ENCODE measurements around the gene TAF11L7. TPM values are rescaled to one million over a fixed set of nuclear protein-coding genes. Genes with fewer than 3 reads are reported as not detected.
"Not testable (repeated sequence)": the region's sequence is repeated elsewhere in the genome, so short reads cannot be mapped to it uniquely, and the experiment has no call there.

The TAF11L7 gene
- total RNA-seq (2014; rRNA removed; shearing (Covaris generic)): not detected in 2 replicates
- polyA plus RNA-seq (2016; fragmentation: Nextera tagmentation; extraction: Ambion mirVana): not detected in 2 replicates

GRCh38 chr5:17585658-17586057 lies at the start of gene TAF11L7:
TAF11L7 (minus strand) TSS chr5:17585758.
- H2AFZ ChIP-seq; H3K4me1 ChIP-seq (ENCODE audit: insufficient read depth); in situ Hi-C loops (cut with MboI); H3K4me3 ChIP-seq; H4K20me1 ChIP-seq (ENCODE audit: insufficient read depth); H3K79me2 ChIP-seq (ENCODE audit: insufficient read depth); H3F3A ChIP-seq (ENCODE audit: insufficient read depth); H3K27me3 ChIP-seq (replicated peaks; ENCODE audit: insufficient read depth); H3K9me3 ChIP-seq (ENCODE audit: low read depth); H3K27ac ChIP-seq; H3K36me3 ChIP-seq (ENCODE audit: low read depth); DNase-seq; H3K9ac ChIP-seq; H3K4me2 ChIP-seq (ENCODE audit: unreplicated experiment); H3K9me2 ChIP-seq (ENCODE audit: insufficient read depth): not testable (repeated sequence)
- WGBS, 2 experiments (ENCODE audit: low coverage in 1 of 2, low lambda C conversion rate in 2 of 2, missing lambda C conversion rate in 2 of 2): no CpG with 5 or more reads among the region's 16 CpGs

GRCh38 chr5:17634160-17634559 lies 48.6 kb upstream of the TAF11L7 start, which contains the start of gene TAF11L14:
TAF11L14 (plus strand) TSS chr5:17634460.
- H3K4me2 ChIP-seq (ENCODE audit: unreplicated experiment): no peak within 1 kb of the TSS
- H3K27me3 ChIP-seq (replicated peaks; ENCODE audit: insufficient read depth): no peaks in the 10 kb centered on the region
- in situ Hi-C loops (cut with MboI): no loop called here
- H2AFZ ChIP-seq: no peak within 1 kb of the TSS
- no peaks in the 10 kb centered on the region for H3K9me2 ChIP-seq (ENCODE audit: insufficient read depth)
- no peaks in the 10 kb centered on the region for H3K4me1 ChIP-seq (ENCODE audit: insufficient read depth)
- TF ChIP-seq EZH2phosphoT487 (IDR thresholded peaks at IDR 0.05; ENCODE audit: insufficient read depth, low read depth) (no peak), EZH2 (IDR thresholded peaks at IDR 0.05; ENCODE audit: insufficient read depth, poor library complexity, severe bottlenecking) (no peak)
- no peaks in the 10 kb centered on the region for H3K79me2 ChIP-seq (ENCODE audit: insufficient read depth)
- no peaks in the 10 kb centered on the region for H3K36me3 ChIP-seq (ENCODE audit: low read depth)
- H3K9ac ChIP-seq: no peak within 1 kb of the TSS
- no peak within 1 kb of the TSS for H3K27ac ChIP-seq
- no peaks in the 10 kb centered on the region for H3F3A ChIP-seq (ENCODE audit: insufficient read depth)
- WGBS, 2 experiments (ENCODE audit: low coverage in 1 of 2, low lambda C conversion rate in 2 of 2, missing lambda C conversion rate in 2 of 2): 34 to 42% methylated on average over 5 of the region's 5 CpGs
- no peak within 1 kb of the TSS for H3K4me3 ChIP-seq
- H4K20me1 ChIP-seq (ENCODE audit: insufficient read depth): no peaks in the 10 kb centered on the region
- H3K9me3 ChIP-seq (ENCODE audit: low read depth): no peaks in the 10 kb centered on the region
- no peak for DNase-seq

GRCh38 chr5:17631788-17632187 lies 46.2 kb upstream of the TAF11L7 start, which contains the start of gene TAF11L13:
TAF11L13 (plus strand) TSS chr5:17632088.
- H3K79me2 ChIP-seq (ENCODE audit: insufficient read depth); H3K4me3 ChIP-seq; in situ Hi-C loops (cut with MboI); H3K27me3 ChIP-seq (replicated peaks; ENCODE audit: insufficient read depth); H3K36me3 ChIP-seq (ENCODE audit: low read depth); H3K9me2 ChIP-seq (ENCODE audit: insufficient read depth); H3K9ac ChIP-seq; H4K20me1 ChIP-seq (ENCODE audit: insufficient read depth); DNase-seq; H2AFZ ChIP-seq; H3K9me3 ChIP-seq (ENCODE audit: low read depth); H3F3A ChIP-seq (ENCODE audit: insufficient read depth); H3K4me1 ChIP-seq (ENCODE audit: insufficient read depth); H3K4me2 ChIP-seq (ENCODE audit: unreplicated experiment); H3K27ac ChIP-seq: not testable (repeated sequence)
- WGBS, 2 experiments (ENCODE audit: low coverage in 1 of 2, low lambda C conversion rate in 2 of 2, missing lambda C conversion rate in 2 of 2): 60 to 67% methylated on average over 10 to 11 of the region's 12 CpGs

- in situ Hi-C loops (cut with MboI): no loop called here
- 63 to 66% methylated on average over 11 of the region's 11 CpGs for WGBS, 2 experiments (ENCODE audit: low coverage in 1 of 2, low lambda C conversion rate in 2 of 2, missing lambda C conversion rate in 2 of 2)
- H3K36me3 ChIP-seq (ENCODE audit: low read depth): no peaks in the 10 kb centered on the region
- no peak overlapping the region for H3K4me2 ChIP-seq (ENCODE audit: unreplicated experiment)
- no peaks in the 10 kb centered on the region for H3K9me2 ChIP-seq (ENCODE audit: insufficient read depth)
- H3K27ac ChIP-seq: no peak overlapping the region
- TF ChIP-seq EZH2phosphoT487 (IDR thresholded peaks at IDR 0.05; ENCODE audit: insufficient read depth, low read depth) (no peak), EZH2 (IDR thresholded peaks at IDR 0.05; ENCODE audit: insufficient read depth, poor library complexity, severe bottlenecking) (no peak)
- no peak overlapping the region for H3K4me3 ChIP-seq
- H4K20me1 ChIP-seq (ENCODE audit: insufficient read depth): no peaks in the 10 kb centered on the region
- no peaks in the 10 kb centered on the region for H3K9me3 ChIP-seq (ENCODE audit: low read depth)
- H3K79me2 ChIP-seq (ENCODE audit: insufficient read depth): no peaks in the 10 kb centered on the region
- H2AFZ ChIP-seq: no peak overlapping the region
- H3F3A ChIP-seq (ENCODE audit: insufficient read depth): no peaks in the 10 kb centered on the region
- no peak overlapping the region for H3K9ac ChIP-seq
- no peaks in the 10 kb centered on the region for H3K4me1 ChIP-seq (ENCODE audit: insufficient read depth)
- no peak for DNase-seq
- H3K27me3 ChIP-seq (replicated peaks; ENCODE audit: insufficient read depth): no peaks in the 10 kb centered on the region
These were observed 40.1 kb upstream of the TAF11L7 start for GRCh38 chr5:17625686-17626085.

GRCh38 chr5:17620627-17621026 lies 35.1 kb upstream of the TAF11L7 start:
- Histone ChIP-seq H3K27me3 (replicated peaks; ENCODE audit: insufficient read depth) (no peaks in the 10 kb centered on the region), H3K9me3 (ENCODE audit: low read depth) (no peaks in the 10 kb centered on the region), H3K4me2 (ENCODE audit: unreplicated experiment) (no peak overlapping the region), H2AFZ (no peak overlapping the region), H3K4me1 (ENCODE audit: insufficient read depth) (no peaks in the 10 kb centered on the region), H3K9ac (no peak overlapping the region), H3K36me3 (ENCODE audit: low read depth) (no peaks in the 10 kb centered on the region), H3K9me2 (ENCODE audit: insufficient read depth) (no peaks in the 10 kb centered on the region), H4K20me1 (ENCODE audit: insufficient read depth) (no peaks in the 10 kb centered on the region), H3F3A (ENCODE audit: insufficient read depth) (no peaks in the 10 kb centered on the region), H3K4me3 (no peak overlapping the region), H3K79me2 (ENCODE audit: insufficient read depth) (no peaks in the 10 kb centered on the region), H3K27ac (no peak overlapping the region)
- WGBS, 2 experiments (ENCODE audit: low coverage in 1 of 2, low lambda C conversion rate in 2 of 2, missing lambda C conversion rate in 2 of 2): 66 to 73% methylated on average over 15 to 16 of the region's 17 CpGs
- no peak for DNase-seq
- in situ Hi-C loops (cut with MboI): no loop called here
- TF ChIP-seq EZH2 (IDR thresholded peaks at IDR 0.05; ENCODE audit: insufficient read depth, poor library complexity, severe bottlenecking): no peak
- no peak for TF ChIP-seq EZH2phosphoT487 (IDR thresholded peaks at IDR 0.05; ENCODE audit: insufficient read depth, low read depth)
